DOHH2 (cell line): ENCODE data around the gene TLL2.
A peak's percentile ranks its signal among the peaks of the same experiment; 100 is the strongest.

Experiments used
- CTCF ChIP-seq: fragments of 200-600 bp; sonication (generic); IDR thresholded peaks from one replicate; pipeline ENCODE4 v1.5.1; 2014; ENCODE audit warnings: antibody characterized with exemption, mild to moderate bottlenecking, low read depth, low read length; ENCODE audit not compliant: poor library complexity, severe bottlenecking
- EZH2phosphoT487 ChIP-seq: fragments of 200-600 bp; sonication (generic); IDR thresholded peaks from 2 replicates; pipeline ENCODE4 v1.6.1; 2017; ENCODE audit warnings: borderline replicate concordance, mild to moderate bottlenecking, antibody characterized with exemption, low read length, moderate library complexity, mixed read lengths

GRCh38 chr10:96511044-96511945 lies 2.4 kb downstream of the TLL2 start:
- peak; percentile 75 for TF ChIP-seq CTCF
- no peak for TF ChIP-seq EZH2phosphoT487
